Kidney (tissue), 14 donors: Measurements from ENCODE around the gene SYT9. TPM values are rescaled to one million over a fixed set of nuclear protein-coding genes. Genes with fewer than 3 reads are reported as not detected.
"Not testable (repeated sequence)": the region's sequence is repeated elsewhere in the genome, so short reads cannot be mapped to it uniquely, and the experiment has no call there.

Source experiments
- DNase-seq, 5 donors: peaks; one replicate each; pipeline ENCODE4 v3.0.0-alpha.2; 2013 to 2020
- FAIRE-seq: peaks from 2 replicates; lab custom pipeline; 2012; peaks lifted over from hg19 to GRCh38; lab: Jason Lieb, UNC
- H3K27ac ChIP-seq, 2 donors: one replicate each; pipeline ENCODE4 v1.7.0; 2013; ENCODE audit warnings: low read depth in 2 of 2, low read length in 2 of 2, inconsistent platforms in 1 of 2
- H3K27me3 ChIP-seq: one replicate; pipeline ENCODE4 v1.7.1; 2013; ENCODE audit warnings: low read length, inconsistent platforms; ENCODE audit not compliant: control insufficient read depth, insufficient read depth
- H3K36me3 ChIP-seq, 3 donors: one replicate each; pipeline versions ENCODE4 v1.7.0 to v1.7.1; 2013; ENCODE audit warnings: low read length in 3 of 3, control low read depth in 1 of 3, inconsistent platforms in 1 of 3; ENCODE audit not compliant: insufficient read depth in 3 of 3, control insufficient read depth in 2 of 3
- H3K4me1 ChIP-seq, 3 donors: one replicate each; pipeline versions ENCODE4 v1.7.0 to v1.7.1; 2013; ENCODE audit warnings: low read length in 3 of 3, inconsistent platforms in 1 of 3, low read depth in 1 of 3; ENCODE audit not compliant: control insufficient read depth in 2 of 3, insufficient read depth in 2 of 3
- H3K4me3 ChIP-seq, 3 donors: one replicate each; pipeline versions ENCODE4 v1.7.0 to v1.8.1; 2013; ENCODE audit warnings: low read length in 3 of 3, control low read depth in 1 of 3, inconsistent platforms in 1 of 3
- H3K9ac ChIP-seq, 3 donors: one replicate each; pipeline versions ENCODE4 v1.7.0 to v1.7.1; 2013; ENCODE audit warnings: low read length in 3 of 3, control low read depth in 1 of 3, inconsistent platforms in 1 of 3
- H3K9me3 ChIP-seq, 3 donors: one replicate each; pipeline versions ENCODE4 v1.7.0 to v1.7.1; 2013; ENCODE audit warnings: low read length in 3 of 3, control low read depth in 1 of 3, inconsistent platforms in 1 of 3; ENCODE audit not compliant: control insufficient read depth in 2 of 3, insufficient read depth in 1 of 3
- CTCF ChIP-seq: IDR thresholded peaks from 3 replicates; pipeline ENCODE4 v1.5.1; 2012; ENCODE audit warnings: mild to moderate bottlenecking, moderate library complexity, borderline replicate concordance; ENCODE audit not compliant: insufficient read depth; ENCODE audit errors: extremely low read depth
- intact Hi-C: fragments of 100-400 bp; cut with DNase I; formaldehyde crosslinking; loops from one replicate; pipeline ENCODE4 v1.11.1; 2022
- polyA plus RNA-seq: library from polyadenylated mRNA; stranded (reverse); fragments of 350-450 nt; fragmentation: Illumina TruSeq; extraction: RNeasy Lipid Tissue Mini Kit (QIAGEN cat#74804); gene quantifications from one replicate; pipeline ENCODE4 v1.2.3, GENCODE V29; 2014; ENCODE audit warnings: low read depth, low replicate concordance; ENCODE audit not compliant: insufficient read depth
- total RNA-seq: library from RNA; stranded (reverse); fragmentation: NEBNext Ultra II Directional; extraction: Animal tissue kit (Norgen Biotek cat#: 25700); gene quantifications from one replicate; pipeline ENCODE4 v1.2.1, GENCODE V29; 2021
- donor health status: control.
- donor health status: control.
- donor health status: control.
- donor health status: control.
- donor health status: control.
- donor health status: DM: yes; HTN: yes; CAD: no.
- donor health status: Normal renal cell carcinoma (clear cell type).

Gene SYT9
- total and polyA plus RNA-seq, 2 donors from 2014 or later, result 1.5 to 2.7 TPM

- FAIRE-seq, result no peak
- intact Hi-C loops, result no loop called here
These were observed 70.1 kb downstream of the SYT9 start for GRCh38 chr11:7321473-7322450.

GRCh38 chr11:7332451-7332850, 80.7 kb downstream of the SYT9 start:
- no peak for TF ChIP-seq CTCF
- no peak for DNase-seq
- H3K4me3 ChIP-seq, result no peak overlapping the region
- FAIRE-seq, result no peak
- H3K4me1 ChIP-seq, result no peaks in the 10 kb centered on the region
- intact Hi-C loops, result no loop called here
- H3K27ac ChIP-seq, result no peak overlapping the region
- H3K27me3 ChIP-seq, result no peaks in the 10 kb centered on the region
- H3K9me3 ChIP-seq, result no peaks in the 10 kb centered on the region
- no peak overlapping the region for H3K9ac ChIP-seq
- H3K36me3 ChIP-seq, result no peaks in the 10 kb centered on the region

More at GRCh38 chr11:7321473-7322450, 70.1 kb downstream of the SYT9 start:
- no peak for TF ChIP-seq CTCF
- no peak for DNase-seq
- no peaks in the 10 kb centered on the region for H3K4me1 ChIP-seq
- H3K27ac ChIP-seq, result no peak overlapping the region
- H3K4me3 ChIP-seq, result no peak overlapping the region
- no peak overlapping the region for H3K9ac ChIP-seq
- no peaks in the 10 kb centered on the region for H3K27me3 ChIP-seq
- no peaks in the 10 kb centered on the region for H3K36me3 ChIP-seq
- no peaks in the 10 kb centered on the region for H3K9me3 ChIP-seq

- no peak overlapping the region for H3K27ac ChIP-seq
- H3K4me3 ChIP-seq, result no peak overlapping the region
- H3K9me3 ChIP-seq, result no peaks in the 10 kb centered on the region
- H3K9ac ChIP-seq, result no peak overlapping the region
- no peak for TF ChIP-seq CTCF
- no peak for FAIRE-seq
- no peaks in the 10 kb centered on the region for H3K27me3 ChIP-seq
- intact Hi-C loops, result no loop called here
- H3K36me3 ChIP-seq, result no peaks in the 10 kb centered on the region
- peak in 2 of 5 donors; percentile 15 to 19 for DNase-seq
- H3K4me1 ChIP-seq, result no peaks in the 10 kb centered on the region
These were observed 81.3 kb downstream of the SYT9 start for GRCh38 chr11:7332962-7333361.

- H3K27ac ChIP-seq, H3K4me3 ChIP-seq, DNase-seq, H3K9ac ChIP-seq, H3K4me1 ChIP-seq, H3K9me3 ChIP-seq, H3K36me3 ChIP-seq, intact Hi-C loops, H3K27me3 ChIP-seq, FAIRE-seq: not testable (repeated sequence)
These were observed 83.7 kb downstream of the SYT9 start for GRCh38 chr11:7335442-7335841.
